Hepatocyte (in vitro differentiated cells): ENCODE data around the gene PRKAR1B. TPM values are rescaled to one million over a fixed set of nuclear protein-coding genes. Genes with fewer than 3 reads are reported as not detected.

Experiments
- DNase-seq: peaks from one replicate; pipeline ENCODE4 v3.0.0-alpha.2; 2016; ENCODE audit warnings: low spot score
- H2AFZ ChIP-seq: fragments of 200-600 bp; sonication (generic); 2 replicates; pipeline ENCODE4 v1.6.0; 2016; ENCODE audit warnings: antibody characterized with exemption, mild to moderate bottlenecking
- H3K27ac ChIP-seq: fragments of 200-600 bp; sonication (generic); 2 replicates; pipeline ENCODE4 v1.5.1; 2016; ENCODE audit warnings: mild to moderate bottlenecking
- H3K27me3 ChIP-seq: fragments of 200-600 bp; sonication (generic); 2 replicates; pipeline ENCODE4 v1.6.1; 2016
- H3K36me3 ChIP-seq: fragments of 200-600 bp; sonication (generic); replicated peaks from 2 replicates; pipeline ENCODE4 v1.5.1; 2016; ENCODE audit warnings: low read depth; ENCODE audit not compliant: insufficient read depth
- H3K4me1 ChIP-seq: fragments of 200-600 bp; sonication (generic); 2 replicates; pipeline ENCODE4 v1.5.1; 2016; ENCODE audit warnings: mild to moderate bottlenecking, moderate library complexity; ENCODE audit not compliant: insufficient read depth
- H3K4me2 ChIP-seq: fragments of 200-600 bp; sonication (generic); 2 replicates; pipeline ENCODE4 v1.6.0; 2016
- H3K4me3 ChIP-seq: fragments of 200-600 bp; sonication (generic); 2 replicates; pipeline ENCODE4 v1.5.1; 2016; ENCODE audit warnings: mild to moderate bottlenecking
- H3K79me2 ChIP-seq: fragments of 200-600 bp; sonication (generic); 2 replicates; pipeline ENCODE4 v1.6.0; 2017; ENCODE audit warnings: mild to moderate bottlenecking
- H3K9me2 ChIP-seq: fragments of 200-600 bp; sonication (generic); replicated peaks from 2 replicates; pipeline ENCODE4 v1.6.0; 2017; ENCODE audit warnings: mild to moderate bottlenecking; ENCODE audit not compliant: insufficient read depth
- H3K9me3 ChIP-seq: fragments of 200-600 bp; sonication (generic); 2 replicates; pipeline ENCODE4 v1.5.1; 2016; ENCODE audit warnings: low read depth, mild to moderate bottlenecking
- H4K20me1 ChIP-seq: fragments of 200-600 bp; sonication (generic); 2 replicates; pipeline ENCODE4 v1.6.0; 2016; ENCODE audit warnings: mild to moderate bottlenecking; ENCODE audit not compliant: insufficient read depth, poor library complexity, severe bottlenecking
- CTCF ChIP-seq: fragments of 200-600 bp; sonication (generic); IDR thresholded peaks from 2 replicates; pipeline ENCODE4 v1.5.1; 2016; ENCODE audit warnings: antibody characterized with exemption, mild to moderate bottlenecking; ENCODE audit not compliant: poor library complexity
- EZH2 ChIP-seq: fragments of 200-600 bp; sonication (generic); IDR thresholded peaks from 2 replicates; pipeline ENCODE4 v1.6.1; 2016; ENCODE audit warnings: antibody characterized with exemption, mild to moderate bottlenecking, borderline replicate concordance
- EZH2phosphoT487 ChIP-seq: fragments of 200-600 bp; sonication (generic); IDR thresholded peaks from one replicate; pipeline ENCODE4 v1.6.1; 2018; ENCODE audit warnings: antibody characterized with exemption, mild to moderate bottlenecking, low read depth, moderate library complexity; ENCODE audit not compliant: unreplicated experiment, severe bottlenecking
- WGBS: methylation state at CpG from one replicate; pipeline ENCODE4 v1.1.6; 2016; ENCODE audit warnings: low lambda C conversion rate; ENCODE audit errors: missing lambda C conversion rate; 5-methylcytosine and 5-hydroxymethylcytosine counted together
- polyA plus RNA-seq: library from polyadenylated mRNA; unstranded; fragments of >200 nt; fragmentation: Nextera tagmentation; extraction: Ambion mirVana; gene quantifications from 2 replicates; pipeline ENCODE4 v1.2.1, GENCODE V29; 2016
- total RNA-seq: library from RNA; depleted of rRNA; stranded (reverse); fragments of >200 nt; gene quantifications from 2 replicates; pipeline ENCODE4 v1.2.3, GENCODE V29; 2014

The PRKAR1B gene
- total and polyA plus RNA-seq, 2 experiments from 2014 or later, result 16.6 to 28.7 TPM

- H3K9me3 ChIP-seq, result no peaks in the 10 kb centered on the region
- DNase-seq, result no peak
- H3K9me2 ChIP-seq, result no peaks in the 10 kb centered on the region
- H3K4me2 ChIP-seq, result no peak overlapping the region
- no peaks in the 10 kb centered on the region for H4K20me1 ChIP-seq
- H3K79me2 ChIP-seq, result no peaks in the 10 kb centered on the region
- H3K36me3 ChIP-seq, result no peaks in the 10 kb centered on the region
- no peaks in the 10 kb centered on the region for H3K27me3 ChIP-seq
- peaks cover 5% of the 10 kb centered on the region for H3K4me1 ChIP-seq
- no peak overlapping the region for H2AFZ ChIP-seq
- TF ChIP-seq EZH2 (no peak), CTCF (no peak), EZH2phosphoT487 (no peak)
- no peak overlapping the region for H3K4me3 ChIP-seq
- H3K27ac ChIP-seq, result no peak overlapping the region
- 92% methylated on average over 15 of the region's 15 CpGs for WGBS
These were observed 143.0 kb downstream of the PRKAR1B start for GRCh38 chr7:584122-584465.

GRCh38 chr7:583410-584121 is 143.5 kb downstream of the PRKAR1B start:
- DNase-seq, result no peak
- H4K20me1 ChIP-seq, result no peaks in the 10 kb centered on the region
- H3K4me3 ChIP-seq, result no peak overlapping the region
- no peaks in the 10 kb centered on the region for H3K79me2 ChIP-seq
- TF ChIP-seq CTCF (no peak), EZH2 (no peak), EZH2phosphoT487 (no peak)
- H3K4me2 ChIP-seq, result no peak overlapping the region
- H3K27me3 ChIP-seq, result no peaks in the 10 kb centered on the region
- WGBS, result 96% methylated on average over 24 of the region's 30 CpGs
- H3K36me3 ChIP-seq, result no peaks in the 10 kb centered on the region
- no peaks in the 10 kb centered on the region for H3K9me3 ChIP-seq
- no peaks in the 10 kb centered on the region for H3K9me2 ChIP-seq
- H3K4me1 ChIP-seq, result peaks cover 5% of the 10 kb centered on the region
- H3K27ac ChIP-seq, result no peak overlapping the region
- H2AFZ ChIP-seq, result no peak overlapping the region

GRCh38 chr7:582931-583330 is 144.2 kb downstream of the PRKAR1B start:
- Histone ChIP-seq H3K4me1 (peaks cover 5% of the 10 kb centered on the region), H3K9me2 (no peaks in the 10 kb centered on the region), H3K9me3 (no peaks in the 10 kb centered on the region), H3K36me3 (no peaks in the 10 kb centered on the region), H2AFZ (no peak overlapping the region), H4K20me1 (no peaks in the 10 kb centered on the region), H3K27me3 (no peaks in the 10 kb centered on the region), H3K4me3 (no peak overlapping the region), H3K79me2 (no peaks in the 10 kb centered on the region), H3K4me2 (no peak overlapping the region), H3K27ac (no peak overlapping the region)
- 93% methylated on average over 10 of the region's 23 CpGs for WGBS
- no peak for DNase-seq
- TF ChIP-seq EZH2 (no peak), CTCF (no peak), EZH2phosphoT487 (no peak)
